MM.1S (cell line): ENCODE data around the gene MGAT4B.
"Not testable (repeated sequence)": the region's sequence is repeated elsewhere in the genome, so short reads cannot be mapped to it uniquely, and the experiment has no call there.

Source experiments
- DNase-seq: peaks from one replicate; pipeline ENCODE4 v3.0.0-alpha.2; 2015
- H2AFZ ChIP-seq: fragments of 300-600 bp; sonication (generic); 2 replicates; pipeline ENCODE4 v1.6.0; 2016; ENCODE audit warnings: antibody characterized with exemption, low read length
- H3F3A ChIP-seq: fragments of 300-600 bp; sonication (generic); 2 replicates; pipeline ENCODE4 v1.6.1; 2016; ENCODE audit warnings: mild to moderate bottlenecking, antibody characterized with exemption, low read length, moderate library complexity, mixed read lengths; ENCODE audit not compliant: insufficient read depth
- H3K27ac ChIP-seq: fragments of 300-600 bp; sonication (generic); 2 replicates; pipeline ENCODE4 v1.5.1; 2016; ENCODE audit warnings: mild to moderate bottlenecking, low read length
- H3K27me3 ChIP-seq: fragments of 300-600 bp; sonication (generic); replicated peaks from 2 replicates; pipeline ENCODE4 v1.6.0; 2016; ENCODE audit warnings: low read length; ENCODE audit not compliant: insufficient read depth
- H3K36me3 ChIP-seq: fragments of 300-600 bp; sonication (generic); replicated peaks from 2 replicates; pipeline ENCODE4 v1.6.1; 2016; ENCODE audit warnings: mild to moderate bottlenecking, low read length, mixed read lengths; ENCODE audit not compliant: insufficient read depth
- H3K4me1 ChIP-seq: fragments of 300-600 bp; sonication (generic); 2 replicates; pipeline ENCODE4 v1.6.1; 2016; ENCODE audit warnings: low read length, mixed read lengths
- H3K4me2 ChIP-seq: fragments of 300-600 bp; sonication (generic); 2 replicates; pipeline ENCODE4 v1.6.0; 2016; ENCODE audit warnings: low read depth, low read length
- H3K4me3 ChIP-seq: fragments of 300-600 bp; sonication (generic); 2 replicates; pipeline ENCODE4 v1.5.1; 2016; ENCODE audit warnings: low read length, mixed read lengths
- H3K79me2 ChIP-seq: fragments of 300-600 bp; sonication (generic); 2 replicates; pipeline ENCODE4 v1.6.1; 2016; ENCODE audit warnings: mixed run types, low read length, mixed read lengths
- H3K9ac ChIP-seq: fragments of 300-600 bp; sonication (generic); 2 replicates; pipeline ENCODE4 v1.6.1; 2016; ENCODE audit warnings: low read length, mixed read lengths
- H3K9me2 ChIP-seq: fragments of 300-600 bp; sonication (generic); replicated peaks from 2 replicates; pipeline ENCODE4 v1.6.1; 2016; ENCODE audit warnings: mild to moderate bottlenecking, low read length, mixed read lengths; ENCODE audit not compliant: insufficient read depth
- H3K9me3 ChIP-seq: fragments of 300-600 bp; sonication (generic); replicated peaks from 2 replicates; pipeline ENCODE4 v1.6.1; 2016; ENCODE audit warnings: mild to moderate bottlenecking, low read length, mixed read lengths; ENCODE audit not compliant: insufficient read depth
- H4K20me1 ChIP-seq: fragments of 300-600 bp; sonication (generic); 2 replicates; pipeline ENCODE4 v1.6.1; 2016; ENCODE audit warnings: mild to moderate bottlenecking, low read length, moderate library complexity, mixed read lengths; ENCODE audit not compliant: insufficient read depth
- CTCF ChIP-seq: fragments of 300-600 bp; sonication (generic); IDR thresholded peaks from 2 replicates; pipeline ENCODE4 v1.5.1; 2016; ENCODE audit warnings: antibody characterized with exemption, low read length, mixed read lengths
- EZH2 ChIP-seq: fragments of 300-600 bp; sonication (generic); optimal IDR thresholded peaks from 2 replicates; pipeline ENCODE3; 2017; ENCODE audit warnings: low read depth, mild to moderate bottlenecking, antibody characterized with exemption, low read length, mixed read lengths
- EZH2phosphoT487 ChIP-seq: fragments of 300-600 bp; sonication (generic); IDR thresholded peaks from 2 replicates; pipeline ENCODE4 v1.6.1; 2018; ENCODE audit warnings: antibody characterized with exemption, low read length

Gene MGAT4B

GRCh38 chr5:179837076-179838011 is 30.7 kb upstream of the MGAT4B start:
- Histone ChIP-seq H2AFZ (no peak overlapping the region), H3K9me2 (no peaks in the 10 kb centered on the region), H3K9ac (no peak overlapping the region), H3K27me3 (no peaks in the 10 kb centered on the region), H3K27ac (no peak overlapping the region), H4K20me1 (no peaks in the 10 kb centered on the region), H3K36me3 (peaks cover 26% of the 10 kb centered on the region), H3K4me2 (no peak overlapping the region), H3F3A (peaks cover 51% of the 10 kb centered on the region), H3K79me2 (peaks cover 14% of the 10 kb centered on the region), H3K4me3 (no peak overlapping the region), H3K9me3 (no peaks in the 10 kb centered on the region), H3K4me1 (no peaks in the 10 kb centered on the region)
- DNase-seq: no peak
- TF ChIP-seq CTCF (no peak), EZH2 (no peak), EZH2phosphoT487 (no peak)

DNA sequence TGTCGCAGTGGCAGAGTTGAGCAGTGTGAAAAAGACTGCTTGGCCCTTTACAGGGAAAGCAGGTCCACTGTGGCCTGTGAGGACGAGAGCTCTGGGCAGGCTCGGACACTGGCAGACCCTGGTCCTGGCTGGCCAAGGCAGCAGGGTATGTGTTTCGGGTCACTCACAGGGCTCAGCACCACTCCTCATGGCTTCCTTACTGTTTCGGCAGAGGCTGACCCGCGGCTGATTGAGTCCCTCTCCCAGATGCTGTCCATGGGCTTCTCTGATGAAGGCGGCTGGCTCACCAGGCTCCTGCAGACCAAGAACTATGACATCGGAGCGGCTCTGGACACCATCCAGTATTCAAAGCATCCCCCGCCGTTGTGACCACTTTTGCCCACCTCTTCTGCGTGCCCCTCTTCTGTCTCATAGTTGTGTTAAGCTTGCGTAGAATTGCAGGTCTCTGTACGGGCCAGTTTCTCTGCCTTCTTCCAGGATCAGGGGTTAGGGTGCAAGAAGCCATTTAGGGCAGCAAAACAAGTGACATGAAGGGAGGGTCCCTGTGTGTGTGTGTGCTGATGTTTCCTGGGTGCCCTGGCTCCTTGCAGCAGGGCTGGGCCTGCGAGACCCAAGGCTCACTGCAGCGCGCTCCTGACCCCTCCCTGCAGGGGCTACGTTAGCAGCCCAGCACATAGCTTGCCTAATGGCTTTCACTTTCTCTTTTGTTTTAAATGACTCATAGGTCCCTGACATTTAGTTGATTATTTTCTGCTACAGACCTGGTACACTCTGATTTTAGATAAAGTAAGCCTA is 29.8 kb upstream of the MGAT4B start:
- H3K79me2 ChIP-seq: peaks cover 18% of the 10 kb centered on the region
- H3K9ac ChIP-seq: no peak overlapping the region
- no peaks in the 10 kb centered on the region for H3K27me3 ChIP-seq
- H3F3A ChIP-seq: peaks cover 49% of the 10 kb centered on the region
- H3K9me2 ChIP-seq: no peaks in the 10 kb centered on the region
- TF ChIP-seq EZH2 (no peak), EZH2phosphoT487 (no peak), CTCF (no peak)
- no peaks in the 10 kb centered on the region for H4K20me1 ChIP-seq
- peaks cover 26% of the 10 kb centered on the region for H3K36me3 ChIP-seq
- H3K9me3 ChIP-seq: no peaks in the 10 kb centered on the region
- H3K4me3 ChIP-seq: no peak overlapping the region
- no peak overlapping the region for H3K4me2 ChIP-seq
- peak; percentile 26 for DNase-seq
- H3K27ac ChIP-seq: no peak overlapping the region
- H2AFZ ChIP-seq: no peak overlapping the region
- H3K4me1 ChIP-seq: no peaks in the 10 kb centered on the region

- not testable (repeated sequence) for H3K4me1 ChIP-seq, H3K4me3 ChIP-seq, DNase-seq, H3K9me3 ChIP-seq, H3K27ac ChIP-seq, H3K4me2 ChIP-seq, H3K27me3 ChIP-seq, H3K9ac ChIP-seq, H3K9me2 ChIP-seq, H4K20me1 ChIP-seq, H2AFZ ChIP-seq
- H3F3A ChIP-seq: peaks cover 50% of the 10 kb centered on the region
- peaks cover 24% of the 10 kb centered on the region for H3K79me2 ChIP-seq
- H3K36me3 ChIP-seq: peaks cover 27% of the 10 kb centered on the region
These were observed 28.2 kb upstream of the MGAT4B start for GRCh38 chr5:179834871-179835270.
